8988T (cell line): ENCODE measurements around the gene OGT.
"Not testable (repeated sequence)": the region's sequence is repeated elsewhere in the genome, so short reads cannot be mapped to it uniquely, and the experiment has no call there.

Source experiments
- DNase-seq: peaks from one replicate; pipeline ENCODE4 v3.0.0; 2011

OGT gene

GRCh38 chrX:71532753-71533425, at the start of gene OGT:
Gene OGT, plus strand, starts transcription at chrX:71533104. Its CDS starts 196 bp downstream, at chrX:71533300.
- DNase-seq = no peak

GRCh38 chrX:71487814-71488213, 45.1 kb upstream of the OGT start:
- no peak for DNase-seq

GRCh38 chrX:71489540-71489939, 43.4 kb upstream of the OGT start:
- DNase-seq = no peak

GRCh38 chrX:71492231-71493065, 40.5 kb upstream of the OGT start:
- no peak for DNase-seq

GRCh38 chrX:71493111-71493613, 39.7 kb upstream of the OGT start:
- DNase-seq = no peak

GRCh38 chrX:71495979-71496378, 36.9 kb upstream of the OGT start:
- not testable (repeated sequence) for DNase-seq

- DNase-seq = no peak
These were observed 36.4 kb upstream of the OGT start for GRCh38 chrX:71496476-71496875.

GRCh38 chrX:71502080-71502479, 30.8 kb upstream of the OGT start:
- DNase-seq = not testable (repeated sequence)

- DNase-seq = no peak
These were observed 28.6 kb upstream of the OGT start for GRCh38 chrX:71504346-71504745.

GRCh38 chrX:71509289-71509688, 23.6 kb upstream of the OGT start:
- no peak for DNase-seq

- DNase-seq = no peak
These were observed 22.7 kb upstream of the OGT start for GRCh38 chrX:71510161-71510560.

GRCh38 chrX:71513731-71514130, 19.2 kb upstream of the OGT start:
- DNase-seq = not testable (repeated sequence)

- no peak for DNase-seq
These were observed 18.4 kb upstream of the OGT start for GRCh38 chrX:71514367-71515037.

GRCh38 chrX:71515038-71515396, 17.9 kb upstream of the OGT start:
- no peak for DNase-seq

- no peak for DNase-seq
These were observed 7.6 kb upstream of the OGT start for GRCh38 chrX:71525316-71525715.

- no peak for DNase-seq
These were observed 689 bp upstream of the OGT start for GRCh38 chrX:71532078-71532752.

- no peak for DNase-seq
These were observed 579 bp downstream of the OGT start for GRCh38 chrX:71533516-71533850.

- no peak for DNase-seq
These were observed 1.1 kb downstream of the OGT start for GRCh38 chrX:71533851-71534561.

GRCh38 chrX:71534773-71535544, 2.1 kb downstream of the OGT start:
- DNase-seq = no peak

GRCh38 chrX:71536285-71536684, 3.4 kb downstream of the OGT start:
- no peak for DNase-seq

- DNase-seq = no peak
These were observed 4.8 kb downstream of the OGT start for GRCh38 chrX:71537743-71538142.

GRCh38 chrX:71540801-71541200, 7.9 kb downstream of the OGT start:
- DNase-seq = no peak
